ENCODE data around the gene DPYD.

Gene DPYD

DNA sequence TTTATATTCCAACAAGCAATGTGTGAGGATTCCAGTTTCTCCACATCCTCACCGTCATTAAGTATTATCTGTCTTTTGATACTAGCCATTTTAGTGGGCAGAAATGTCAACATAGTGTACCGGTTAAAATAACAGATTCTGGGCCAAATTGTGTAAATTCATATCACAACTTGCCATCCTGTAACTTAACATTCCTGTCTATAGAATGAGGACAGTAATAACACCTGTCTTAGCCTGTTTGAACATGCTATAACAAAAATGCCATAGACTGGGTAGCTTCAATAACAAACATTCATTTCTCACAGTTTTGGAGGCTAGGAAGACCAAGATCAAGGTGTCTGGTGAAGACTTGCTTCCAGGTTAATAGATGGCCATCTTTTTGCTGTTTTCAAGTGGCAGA lies 708.2 kb downstream of the DPYD start:
- Histone ChIP-seq H3K79me2 (ENCODE audit: insufficient read depth, low read length) (no peaks in the 10 kb centered on the region), H3K4me2 (ENCODE audit: low read depth, low read length, poor library complexity, severe bottlenecking) (no peak overlapping the region), H3F3A (ENCODE audit: low read depth) (no peaks in the 10 kb centered on the region), H2AFZ (ENCODE audit: low read length) (no peak overlapping the region), H3K36me3 (ENCODE audit: insufficient read depth, low read length) (no peaks in the 10 kb centered on the region), H3K4me1 (ENCODE audit: insufficient read depth, low read length, poor library complexity, severe bottlenecking) (no peaks in the 10 kb centered on the region), H3K4me3 (ENCODE audit: low read length, poor library complexity, severe bottlenecking) (no peak overlapping the region), H3K9me2 (replicated peaks; ENCODE audit: low read depth, low read length) (no peaks in the 10 kb centered on the region), H3K9me3 (ENCODE audit: insufficient read depth, low read depth, low read length) (no peaks in the 10 kb centered on the region), H3K9ac (ENCODE audit: low read depth, low read length, poor library complexity, severe bottlenecking) (no peak overlapping the region), H3K27me3 (ENCODE audit: insufficient read depth, low read length, poor library complexity, severe bottlenecking) (no peaks in the 10 kb centered on the region), H4K20me1 (ENCODE audit: insufficient read depth, low read length, poor library complexity, severe bottlenecking) (no peaks in the 10 kb centered on the region)
- TF ChIP-seq, protein P1, sequence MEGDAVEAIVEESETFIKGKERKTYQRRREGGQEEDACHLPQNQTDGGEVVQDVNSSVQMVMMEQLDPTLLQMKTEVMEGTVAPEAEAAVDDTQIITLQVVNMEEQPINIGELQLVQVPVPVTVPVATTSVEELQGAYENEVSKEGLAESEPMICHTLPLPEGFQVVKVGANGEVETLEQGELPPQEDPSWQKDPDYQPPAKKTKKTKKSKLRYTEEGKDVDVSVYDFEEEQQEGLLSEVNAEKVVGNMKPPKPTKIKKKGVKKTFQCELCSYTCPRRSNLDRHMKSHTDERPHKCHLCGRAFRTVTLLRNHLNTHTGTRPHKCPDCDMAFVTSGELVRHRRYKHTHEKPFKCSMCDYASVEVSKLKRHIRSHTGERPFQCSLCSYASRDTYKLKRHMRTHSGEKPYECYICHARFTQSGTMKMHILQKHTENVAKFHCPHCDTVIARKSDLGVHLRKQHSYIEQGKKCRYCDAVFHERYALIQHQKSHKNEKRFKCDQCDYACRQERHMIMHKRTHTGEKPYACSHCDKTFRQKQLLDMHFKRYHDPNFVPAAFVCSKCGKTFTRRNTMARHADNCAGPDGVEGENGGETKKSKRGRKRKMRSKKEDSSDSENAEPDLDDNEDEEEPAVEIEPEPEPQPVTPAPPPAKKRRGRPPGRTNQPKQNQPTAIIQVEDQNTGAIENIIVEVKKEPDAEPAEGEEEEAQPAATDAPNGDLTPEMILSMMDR (conservative IDR thresholded peaks at IDR 0.05; ENCODE audit: low read length): no peak
- no peak for TF ChIP-seq EZH2phosphoT487 (IDR thresholded peaks at IDR 0.05; ENCODE audit: borderline replicate concordance)

DNA sequence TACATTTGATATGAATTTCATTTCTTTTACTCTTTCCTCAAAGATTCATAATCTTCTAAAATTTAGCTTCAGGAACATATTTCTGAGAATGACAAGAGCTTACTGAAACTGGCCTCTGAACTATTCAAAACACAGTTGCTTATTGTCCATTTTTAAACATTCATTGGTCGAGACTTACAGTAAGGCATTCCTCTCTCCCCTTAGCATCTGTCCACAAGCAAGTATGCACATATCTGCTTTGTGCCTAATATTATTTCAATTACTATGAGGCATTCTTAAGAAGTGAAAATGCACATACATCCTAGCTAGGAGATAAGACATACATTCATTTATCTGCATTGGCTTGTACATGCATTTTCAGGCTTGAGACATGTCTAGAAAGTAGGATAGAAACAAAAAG lies 710.5 kb downstream of the DPYD start:
- Histone ChIP-seq H3K36me3 (ENCODE audit: insufficient read depth, low read length) (no peaks in the 10 kb centered on the region), H3K4me3 (ENCODE audit: low read length, poor library complexity, severe bottlenecking) (no peak overlapping the region), H3K4me1 (ENCODE audit: insufficient read depth, low read length, poor library complexity, severe bottlenecking) (no peaks in the 10 kb centered on the region), H3K4me2 (ENCODE audit: low read depth, low read length, poor library complexity, severe bottlenecking) (no peak overlapping the region), H3K27me3 (ENCODE audit: insufficient read depth, low read length, poor library complexity, severe bottlenecking) (no peaks in the 10 kb centered on the region), H3K9ac (ENCODE audit: low read depth, low read length, poor library complexity, severe bottlenecking) (no peak overlapping the region), H4K20me1 (ENCODE audit: insufficient read depth, low read length, poor library complexity, severe bottlenecking) (no peaks in the 10 kb centered on the region), H2AFZ (ENCODE audit: low read length) (no peak overlapping the region), H3K9me3 (ENCODE audit: insufficient read depth, low read depth, low read length) (no peaks in the 10 kb centered on the region), H3K9me2 (replicated peaks; ENCODE audit: low read depth, low read length) (no peaks in the 10 kb centered on the region), H3F3A (ENCODE audit: low read depth) (no peaks in the 10 kb centered on the region), H3K79me2 (ENCODE audit: insufficient read depth, low read length) (no peaks in the 10 kb centered on the region)
- TF ChIP-seq, protein P1 (conservative IDR thresholded peaks at IDR 0.05; ENCODE audit: low read length): no peak
- TF ChIP-seq EZH2phosphoT487 (IDR thresholded peaks at IDR 0.05; ENCODE audit: borderline replicate concordance): no peak

DNA sequence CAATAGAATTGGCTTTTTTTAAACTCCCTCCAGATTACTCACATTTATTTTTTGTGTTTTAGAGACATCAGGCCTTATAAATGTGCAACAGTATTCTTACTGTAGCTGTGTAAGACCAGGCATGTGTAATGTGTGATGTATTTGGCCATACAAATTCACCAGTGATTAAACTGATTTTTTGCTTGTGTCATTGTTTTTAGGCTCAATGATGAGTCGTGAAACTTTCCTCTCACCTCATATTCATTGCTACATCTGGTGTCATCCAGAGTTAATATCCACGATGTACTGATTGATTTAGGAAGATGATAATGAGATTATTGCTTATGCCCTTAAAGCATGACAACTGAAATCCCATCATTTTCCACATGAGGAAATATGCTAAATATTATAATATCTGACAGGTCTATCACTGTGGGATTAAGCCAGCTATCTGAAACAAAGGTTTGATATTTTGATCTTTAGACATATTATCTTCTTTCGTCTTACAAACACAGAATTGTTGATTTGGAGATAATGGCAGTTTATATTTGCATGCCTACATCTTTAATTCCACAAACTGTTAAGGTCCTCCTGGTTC lies 711.4 kb downstream of the DPYD start:
- Histone ChIP-seq H3K9ac (ENCODE audit: low read depth, low read length, poor library complexity, severe bottlenecking) (no peak overlapping the region), H3K4me1 (ENCODE audit: insufficient read depth, low read length, poor library complexity, severe bottlenecking) (no peaks in the 10 kb centered on the region), H3K4me3 (ENCODE audit: low read length, poor library complexity, severe bottlenecking) (no peak overlapping the region), H2AFZ (ENCODE audit: low read length) (no peak overlapping the region), H3K9me2 (replicated peaks; ENCODE audit: low read depth, low read length) (no peaks in the 10 kb centered on the region), H3K27me3 (ENCODE audit: insufficient read depth, low read length, poor library complexity, severe bottlenecking) (no peaks in the 10 kb centered on the region), H3K9me3 (ENCODE audit: insufficient read depth, low read depth, low read length) (no peaks in the 10 kb centered on the region), H3K4me2 (ENCODE audit: low read depth, low read length, poor library complexity, severe bottlenecking) (no peak overlapping the region), H3F3A (ENCODE audit: low read depth) (no peaks in the 10 kb centered on the region), H3K79me2 (ENCODE audit: insufficient read depth, low read length) (no peaks in the 10 kb centered on the region), H3K36me3 (ENCODE audit: insufficient read depth, low read length) (no peaks in the 10 kb centered on the region), H4K20me1 (ENCODE audit: insufficient read depth, low read length, poor library complexity, severe bottlenecking) (no peaks in the 10 kb centered on the region)
- no peak for TF ChIP-seq EZH2phosphoT487 (IDR thresholded peaks at IDR 0.05; ENCODE audit: borderline replicate concordance)
- TF ChIP-seq, protein P1 (conservative IDR thresholded peaks at IDR 0.05; ENCODE audit: low read length): no peak

Data from Loucy (cell line).